CD14-positive monocyte (primary cell): ENCODE results near the gene CFL1. TPM values are rescaled to one million over a fixed set of nuclear protein-coding genes. Genes with fewer than 3 reads are reported as not detected.

ENCODE experiments used
- DNase-seq, 3 donors: peaks; one replicate each; pipeline ENCODE4 v3.0.0-alpha.2; 2011 to 2022
- H2AFZ ChIP-seq: 2 replicates; pipeline ENCODE4 v1.6.0; 2012; ENCODE audit warnings: mild to moderate bottlenecking, low read depth, low read length, inconsistent platforms; ENCODE audit not compliant: insufficient read depth, poor library complexity, severe bottlenecking
- H3K27ac ChIP-seq, 2 donors: 1 replicate in 1 of 2; 2 replicates in 1 of 2; pipeline ENCODE4 v1.5.1; 2012 to 2013; ENCODE audit warnings: low read length in 2 of 2, control low read depth in 1 of 2, inconsistent platforms in 1 of 2, low read depth in 1 of 2, mild to moderate bottlenecking in 1 of 2
- H3K27me3 ChIP-seq, 2 donors: one replicate each; pipeline versions ENCODE4 v1.6.0 to v1.6.1; 2011 to 2013; ENCODE audit warnings: low read length in 2 of 2; ENCODE audit not compliant: control insufficient read depth in 2 of 2, insufficient read depth in 2 of 2
- H3K36me3 ChIP-seq, 2 donors: replicated peaks in 1 of 2; 1 replicate in 1 of 2; 2 replicates in 1 of 2; pipeline versions ENCODE4 v1.5.1 to v1.6.1; 2012 to 2013; ENCODE audit warnings: low read length in 2 of 2, control low read depth in 1 of 2, inconsistent platforms in 1 of 2, mild to moderate bottlenecking in 1 of 2; ENCODE audit not compliant: insufficient read depth in 2 of 2, control insufficient read depth in 1 of 2
- H3K4me1 ChIP-seq, 2 donors: 1 replicate in 1 of 2; 2 replicates in 1 of 2; pipeline versions ENCODE4 v1.5.1 to v1.6.1; 2012 to 2013; ENCODE audit warnings: low read length in 2 of 2, control low read depth in 1 of 2, inconsistent platforms in 1 of 2, mild to moderate bottlenecking in 1 of 2, moderate library complexity in 1 of 2; ENCODE audit not compliant: insufficient read depth in 2 of 2, control insufficient read depth in 1 of 2
- H3K4me2 ChIP-seq: replicated peaks from 2 replicates; pipeline ENCODE3; 2012; ENCODE audit warnings: low read length, moderate library complexity, mild to moderate bottlenecking; ENCODE audit not compliant: poor library complexity, severe bottlenecking; ENCODE audit errors: extremely low read depth
- H3K4me3 ChIP-seq, 3 experiments: fragments of 200-600 bp in 1 of 3; sonication (generic) in 1 of 3; replicated peaks in 1 of 3; 1 replicate in 2 of 3; 2 replicates in 1 of 3; pipeline ENCODE4 v1.5.1; 2011 to 2013; ENCODE audit warnings: low read length in 3 of 3, mild to moderate bottlenecking in 3 of 3, control low read depth in 2 of 3, low read depth in 2 of 3, inconsistent platforms in 1 of 3, moderate library complexity in 1 of 3
- H3K79me2 ChIP-seq: 2 replicates; pipeline ENCODE4 v1.6.0; 2012; ENCODE audit warnings: mild to moderate bottlenecking, control low read depth, inconsistent platforms, low read length, moderate library complexity; ENCODE audit not compliant: insufficient read depth
- H3K9ac ChIP-seq: 2 replicates; pipeline ENCODE4 v1.6.0; 2017; ENCODE audit warnings: low read length, mild to moderate bottlenecking; ENCODE audit not compliant: insufficient read depth, poor library complexity, severe bottlenecking
- H3K9me3 ChIP-seq, 2 donors: replicated peaks in 1 of 2; 1 replicate in 1 of 2; 2 replicates in 1 of 2; pipeline versions ENCODE4 v1.5.1 to v1.6.1; 2012 to 2013; ENCODE audit warnings: low read length in 2 of 2, control low read depth in 1 of 2; ENCODE audit not compliant: control insufficient read depth in 1 of 2, insufficient read depth in 1 of 2
- H4K20me1 ChIP-seq: 2 replicates; pipeline ENCODE4 v1.6.0; 2012; ENCODE audit warnings: mild to moderate bottlenecking, low read length, control low read depth, moderate library complexity; ENCODE audit not compliant: insufficient read depth
- H3K27ac Mint-ChIP-seq, 7 donors: one replicate each; pipeline ENCODE4 v1.8.0; 2020; ENCODE audit warnings: mild to moderate bottlenecking in 7 of 7, mixed read lengths in 7 of 7, moderate library complexity in 6 of 7, inconsistent platforms in 2 of 7
- H3K27me3 Mint-ChIP-seq, 3 donors: one replicate each; pipeline ENCODE4 v1.8.0; 2021 to 2022; ENCODE audit warnings: low read depth in 3 of 3, mild to moderate bottlenecking in 3 of 3, mixed read lengths in 3 of 3, moderate library complexity in 3 of 3, inconsistent platforms in 1 of 3
- H3K36me3 Mint-ChIP-seq, 2 donors: one replicate each; pipeline ENCODE4 v1.8.0; 2020; ENCODE audit warnings: mixed read lengths in 2 of 2, inconsistent platforms in 1 of 2, mild to moderate bottlenecking in 1 of 2
- H3K4me1 Mint-ChIP-seq: one replicate; pipeline ENCODE4 v1.8.0; 2020; ENCODE audit warnings: mild to moderate bottlenecking, mixed read lengths
- H3K4me3 Mint-ChIP-seq, 2 donors: one replicate each; pipeline ENCODE4 v1.8.0; 2020; ENCODE audit warnings: mild to moderate bottlenecking in 2 of 2, mixed read lengths in 2 of 2, moderate library complexity in 1 of 2
- H3K9me3 Mint-ChIP-seq, 7 donors: one replicate each; pipeline ENCODE4 v1.8.0; 2020 to 2022; ENCODE audit warnings: mixed read lengths in 7 of 7, mild to moderate bottlenecking in 6 of 7, moderate library complexity in 6 of 7, inconsistent platforms in 2 of 7
- WGBS: methylation state at CpG from one replicate; pipeline ENCODE4 v1.1.5; 2013; ENCODE audit warnings: missing lambda C conversion rate; ENCODE audit not compliant: insufficient coverage; 5-methylcytosine and 5-hydroxymethylcytosine counted together
- intact Hi-C, 2 donors: fragments of 100-400 bp; cut with micrococcal nuclease; formaldehyde crosslinking; loops; one replicate each; pipeline versions ENCODE4 v1.15.0 to v1.15.1; 2023
- polyA plus RNA-seq, 3 donors: library from polyadenylated mRNA; depleted of rRNA in 1 of 3; unstranded in 2 of 3; stranded (reverse) in 1 of 3; fragments of 300-500 nt in 2 of 3; fragments of >200 nt in 1 of 3; fragmentation: Illumina TruSeq in 2 of 3; gene quantifications; 1 replicate in 2 of 3; 2 replicates in 1 of 3; pipeline ENCODE4 v1.2.3, GENCODE V29; 2012 to 2021
- TF ChIP-seq, protein P1 (sequence below): fragments of 200-600 bp; IDR thresholded peaks from one replicate; pipeline ENCODE4 v1.8.0; 2022; ENCODE audit warnings: antibody characterized with exemption, mild to moderate bottlenecking

CFL1 gene
- polyA plus RNA-seq, 3 donors: 1,281 to 2,233 (median 1,889) TPM

DNA sequence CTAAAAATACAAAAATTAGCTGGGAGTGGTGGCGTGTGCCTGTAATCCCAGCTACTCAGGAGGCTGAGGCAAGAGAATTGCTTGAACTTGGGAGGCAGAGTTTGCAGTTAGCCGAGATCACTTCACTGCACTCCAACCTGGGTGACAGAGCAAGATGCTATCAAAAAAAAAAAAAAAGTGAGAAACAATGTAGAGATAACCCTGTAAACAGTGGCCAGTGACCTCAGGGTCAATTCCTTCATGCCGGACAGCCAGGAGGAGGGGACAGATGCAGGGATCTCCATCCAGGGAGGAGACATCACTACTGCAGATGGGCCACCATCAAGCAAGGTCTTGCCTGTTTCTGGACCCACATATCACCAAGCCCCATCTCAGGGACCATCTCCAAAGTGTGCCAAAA is 10.2 kb downstream of the CFL1 start:
- Histone ChIP-seq H3K27ac (no peak overlapping the region), H3K36me3 (peaks cover 8 to 23% of the 10 kb centered on the region in 2 donors), H3K4me1 (no peaks in the 10 kb centered on the region), H3K79me2 (no peaks in the 10 kb centered on the region), H3K9me3 (peaks cover 4 to 8% of the 10 kb centered on the region in 2 donors), H2AFZ (no peak overlapping the region), H3K4me3 (no peak overlapping the region), H3K9ac (no peak overlapping the region), H3K4me2 (no peak overlapping the region), H4K20me1 (peaks cover 33% of the 10 kb centered on the region), H3K27me3 (no peaks in the 10 kb centered on the region)
- 93% methylated on average over 2 of the region's 3 CpGs for WGBS
- peaks cover 11 to 18% of the 10 kb centered on the region in 2 donors for H3K36me3 Mint-ChIP-seq
- no peak for DNase-seq
- intact Hi-C loops: no loop called here
- no peak overlapping the region for H3K4me3 Mint-ChIP-seq
- peaks cover 0 to 10% (median 8%) of the 10 kb centered on the region in 7 donors for H3K9me3 Mint-ChIP-seq
- peaks cover 0 to 5% (median under 1%) of the 10 kb centered on the region in 3 donors for H3K27me3 Mint-ChIP-seq
- H3K27ac Mint-ChIP-seq: peak overlapping the region in 1 of 7 donors; percentile 12
- peaks cover 9% of the 10 kb centered on the region for H3K4me1 Mint-ChIP-seq
- TF ChIP-seq, protein P1, sequence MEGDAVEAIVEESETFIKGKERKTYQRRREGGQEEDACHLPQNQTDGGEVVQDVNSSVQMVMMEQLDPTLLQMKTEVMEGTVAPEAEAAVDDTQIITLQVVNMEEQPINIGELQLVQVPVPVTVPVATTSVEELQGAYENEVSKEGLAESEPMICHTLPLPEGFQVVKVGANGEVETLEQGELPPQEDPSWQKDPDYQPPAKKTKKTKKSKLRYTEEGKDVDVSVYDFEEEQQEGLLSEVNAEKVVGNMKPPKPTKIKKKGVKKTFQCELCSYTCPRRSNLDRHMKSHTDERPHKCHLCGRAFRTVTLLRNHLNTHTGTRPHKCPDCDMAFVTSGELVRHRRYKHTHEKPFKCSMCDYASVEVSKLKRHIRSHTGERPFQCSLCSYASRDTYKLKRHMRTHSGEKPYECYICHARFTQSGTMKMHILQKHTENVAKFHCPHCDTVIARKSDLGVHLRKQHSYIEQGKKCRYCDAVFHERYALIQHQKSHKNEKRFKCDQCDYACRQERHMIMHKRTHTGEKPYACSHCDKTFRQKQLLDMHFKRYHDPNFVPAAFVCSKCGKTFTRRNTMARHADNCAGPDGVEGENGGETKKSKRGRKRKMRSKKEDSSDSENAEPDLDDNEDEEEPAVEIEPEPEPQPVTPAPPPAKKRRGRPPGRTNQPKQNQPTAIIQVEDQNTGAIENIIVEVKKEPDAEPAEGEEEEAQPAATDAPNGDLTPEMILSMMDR: no peak

DNA sequence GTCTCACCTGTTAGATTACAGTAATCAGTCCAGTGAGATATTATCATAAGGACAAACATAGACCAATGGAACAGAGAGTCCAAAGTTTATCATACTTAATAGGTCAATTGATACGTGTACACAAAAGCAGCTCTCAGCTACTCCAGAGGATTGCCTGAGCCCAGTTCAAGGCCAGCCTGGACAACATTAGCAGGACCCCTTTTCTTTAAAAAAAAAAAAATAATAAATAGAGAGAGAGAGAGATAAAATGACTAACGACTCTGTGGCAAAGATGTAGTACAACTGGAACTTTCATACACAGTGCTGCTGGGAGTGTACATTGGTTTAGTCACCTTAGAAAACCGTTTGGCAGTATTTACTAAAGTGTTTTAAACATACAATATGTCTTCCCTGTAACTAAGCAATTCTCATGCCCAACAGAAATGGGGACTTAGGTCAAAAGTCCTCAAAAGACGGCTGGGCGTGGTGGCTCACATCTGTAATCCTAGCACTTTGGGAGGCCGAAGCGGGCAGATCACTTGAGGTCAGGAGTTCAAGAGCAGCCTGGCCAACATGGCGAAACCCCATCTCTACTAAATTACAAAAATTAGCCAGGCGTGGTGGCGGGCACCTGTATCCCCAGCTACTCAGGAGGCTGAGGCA is 13.6 kb downstream of the CFL1 start:
- intact Hi-C loops: no loop called here
- Histone ChIP-seq H4K20me1 (no peaks in the 10 kb centered on the region), H3K4me1 (no peaks in the 10 kb centered on the region), H3K27me3 (no peaks in the 10 kb centered on the region), H3K9me3 (no peaks in the 10 kb centered on the region), H3K27ac (no peak overlapping the region), H3K9ac (no peak overlapping the region), H3K4me3 (no peak overlapping the region), H3K36me3 (no peaks in the 10 kb centered on the region), H2AFZ (no peak overlapping the region), H3K4me2 (no peak overlapping the region), H3K79me2 (no peaks in the 10 kb centered on the region)
- Mint-ChIP-seq H3K27ac (no peak overlapping the region), H3K4me3 (no peak overlapping the region), H3K4me1 (peaks cover 5% of the 10 kb centered on the region), H3K36me3 (no peaks in the 10 kb centered on the region), H3K9me3 (no peaks in the 10 kb centered on the region), H3K27me3 (peaks cover 0 to 5% (median 3%) of the 10 kb centered on the region in 3 donors)
- TF ChIP-seq, protein P1: no peak
- DNase-seq: no peak
- 96% methylated on average over 7 of the region's 10 CpGs for WGBS
